Measurements from ENCODE around the gene GMIP.
A peak's percentile ranks its signal among the peaks of the same experiment; 100 is the strongest.

The GMIP gene

DNA sequence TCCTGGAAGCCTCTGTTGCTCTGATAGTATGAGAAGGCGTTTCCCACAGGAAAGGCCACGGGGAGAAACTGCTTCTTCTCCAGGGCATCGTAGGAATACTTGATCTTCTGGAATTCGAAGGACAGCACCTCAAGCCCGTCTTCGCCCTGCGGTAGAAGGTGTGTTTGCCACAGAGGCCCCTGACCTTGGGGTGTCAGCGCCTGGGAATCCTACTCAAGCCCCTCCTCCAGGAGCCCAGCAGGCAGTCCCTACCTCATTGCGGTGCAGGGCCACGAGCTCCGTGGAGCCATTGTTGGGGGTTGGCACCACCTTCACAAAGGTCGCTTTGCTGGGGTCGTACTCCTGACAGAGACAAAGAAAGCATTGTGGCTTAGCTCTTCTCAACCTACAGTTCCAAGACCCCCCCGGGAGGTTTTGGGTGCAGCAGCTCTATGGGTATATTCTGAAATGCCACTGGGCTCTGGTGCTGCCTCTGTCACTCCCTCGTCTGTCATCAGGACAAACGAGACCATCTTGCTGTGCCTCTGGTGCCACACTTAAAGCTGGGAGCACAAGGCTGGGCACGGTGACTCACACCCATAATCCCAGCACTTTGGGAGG lies 16.3 kb upstream of the GMIP start:
- ATAC-seq (no peak), DNase-seq (no peak)

DNA sequence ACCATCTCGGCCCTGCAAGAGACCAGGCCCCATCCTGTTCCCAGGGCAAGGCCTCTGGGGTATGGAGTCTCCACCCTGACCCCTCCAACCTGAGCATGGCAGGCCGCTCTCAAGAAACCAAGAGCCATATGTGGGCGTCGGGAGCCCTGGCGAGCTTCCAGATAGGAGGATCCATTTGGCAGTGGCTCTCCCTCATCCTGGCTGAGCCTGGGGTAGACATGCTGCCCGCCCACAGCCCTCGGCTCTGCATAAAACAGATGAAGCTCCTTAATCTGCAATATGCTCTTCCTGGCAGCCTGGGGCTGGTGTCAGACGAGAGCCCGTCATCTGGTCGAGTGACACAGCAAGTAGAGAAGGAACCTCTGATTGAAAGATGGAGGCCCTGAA lies 13.9 kb upstream of the GMIP start:
- no peak for ATAC-seq
- no peak for DNase-seq

DNA sequence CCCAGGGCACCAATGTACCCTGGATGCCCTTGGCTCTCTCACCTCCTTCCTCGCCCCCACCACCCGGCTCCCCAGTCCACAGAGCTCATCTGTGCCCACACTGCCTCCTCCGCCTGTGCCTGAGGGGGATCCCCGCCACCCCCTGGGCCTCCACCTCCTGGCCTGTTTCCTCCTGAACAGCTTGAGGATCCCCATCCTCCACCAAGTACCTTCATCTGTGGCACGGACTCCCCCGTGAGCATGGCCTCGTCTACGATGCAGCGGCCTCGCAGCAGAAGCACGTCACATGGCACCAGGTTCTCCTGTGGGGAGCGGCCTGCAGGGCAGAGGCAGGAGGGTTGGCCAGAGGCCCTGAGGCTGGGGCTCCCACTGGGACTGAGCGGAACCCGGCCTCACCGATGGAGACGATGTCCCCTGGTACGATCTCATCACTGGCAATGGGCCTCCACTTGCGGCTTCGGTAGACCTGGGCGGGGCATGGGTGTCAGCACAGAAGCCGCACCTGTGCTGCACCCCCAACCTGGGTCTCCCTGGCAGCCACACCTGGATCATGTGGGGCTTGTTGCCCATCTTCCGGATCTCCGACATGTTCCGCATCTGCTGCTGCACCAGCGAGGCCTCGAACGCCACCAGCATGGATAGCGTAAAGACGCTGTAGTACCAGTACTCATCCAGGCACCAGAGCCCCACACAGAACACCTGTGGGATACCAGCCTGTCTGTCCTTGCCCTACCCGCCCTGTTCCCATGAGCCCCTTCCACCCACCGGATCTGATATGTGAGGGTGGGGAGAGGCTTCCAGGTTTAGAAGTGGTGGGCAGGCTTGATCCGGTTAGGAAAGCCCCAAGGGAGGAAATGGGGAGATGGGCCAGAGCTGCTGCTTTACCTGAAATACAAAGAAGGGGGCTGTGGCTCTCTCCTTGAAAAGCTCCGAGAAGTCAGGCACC lies 13.3 kb upstream of the GMIP start:
- ATAC-seq (no peak), DNase-seq (no peak)

DNA sequence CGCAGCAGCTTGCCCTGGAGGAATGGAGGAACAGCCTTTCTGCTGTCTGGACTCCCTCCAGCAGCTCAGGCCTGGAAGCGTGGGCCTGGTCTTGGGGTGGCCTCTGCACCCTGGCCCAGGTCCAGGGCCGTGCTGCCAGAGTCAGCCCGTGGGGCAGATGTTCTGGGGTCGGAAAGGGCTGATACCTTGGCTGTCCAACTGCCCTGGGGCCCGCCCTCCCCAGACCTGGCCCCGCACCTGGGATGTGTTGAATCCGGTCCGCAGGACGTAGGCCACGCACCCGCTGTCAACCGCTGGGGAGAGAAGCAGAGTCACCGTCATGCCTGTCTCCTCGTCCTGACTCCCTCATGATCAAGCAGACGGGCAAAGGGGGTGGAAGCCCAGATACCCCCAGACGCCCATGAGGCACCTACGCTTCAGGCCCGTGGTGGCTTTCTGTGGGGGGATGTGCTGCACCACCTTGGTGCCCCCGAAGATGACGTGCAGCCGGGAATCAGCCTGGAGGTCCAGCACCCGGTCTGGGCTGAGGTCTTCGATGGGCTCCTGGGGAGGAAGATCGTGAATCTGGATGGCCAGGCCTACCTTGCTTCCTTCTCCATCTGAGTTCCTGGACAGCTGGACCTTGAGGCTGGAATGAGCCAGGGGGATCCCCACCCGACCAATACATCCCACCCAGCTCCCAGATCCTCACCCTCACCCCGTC lies 12.3 kb upstream of the GMIP start:
- ATAC-seq: no peak
- no peak for DNase-seq

DNA sequence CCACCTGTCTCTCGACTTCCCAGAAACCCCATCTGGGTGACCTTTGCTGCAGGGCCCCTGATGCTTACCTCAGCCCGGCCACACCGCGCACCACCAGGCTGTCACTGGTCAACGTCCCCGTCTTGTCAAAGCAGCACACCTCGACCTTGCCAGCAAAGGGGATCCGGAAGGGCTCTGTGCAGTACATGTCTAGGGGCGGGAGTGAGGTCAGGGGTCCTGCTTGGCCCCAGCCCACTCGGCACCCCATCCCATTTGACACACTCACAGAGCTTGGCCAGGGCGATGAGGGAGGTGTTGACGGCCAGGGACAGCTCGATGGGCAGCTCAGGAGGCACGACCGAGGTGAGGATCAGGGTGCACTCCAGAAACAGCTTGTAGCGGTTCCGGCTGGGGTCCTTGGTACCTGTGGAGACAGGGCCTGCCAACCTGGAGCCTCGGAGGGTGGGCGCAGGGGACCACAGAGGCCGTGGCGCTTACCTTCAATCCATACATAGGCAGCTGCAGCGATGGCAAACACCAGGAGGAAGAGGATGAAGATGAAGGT lies 11.7 kb upstream of the GMIP start:
- no peak for DNase-seq
- ATAC-seq: no peak

DNA sequence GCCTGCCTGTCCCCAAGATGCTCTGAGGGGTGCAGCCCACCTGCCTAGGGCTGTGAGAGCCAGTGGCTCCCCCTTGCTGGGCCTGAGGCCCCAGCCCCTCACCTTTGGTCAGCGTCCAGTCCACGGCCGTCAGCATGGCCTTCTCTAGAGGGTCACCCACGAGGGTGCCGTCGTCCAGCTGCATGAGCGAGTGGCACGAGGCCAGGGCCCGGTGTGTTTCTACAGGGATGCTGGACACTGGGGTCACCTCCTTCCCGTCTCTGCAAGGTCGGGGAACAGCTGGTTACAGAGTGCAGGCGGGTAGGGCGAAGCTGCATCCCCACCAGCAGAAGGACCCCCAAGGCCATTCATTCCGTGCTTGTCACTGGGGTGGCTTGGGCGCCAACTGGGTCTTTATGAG lies 11.0 kb upstream of the GMIP start:
- DNase-seq (no peak), ATAC-seq (no peak)

DNA sequence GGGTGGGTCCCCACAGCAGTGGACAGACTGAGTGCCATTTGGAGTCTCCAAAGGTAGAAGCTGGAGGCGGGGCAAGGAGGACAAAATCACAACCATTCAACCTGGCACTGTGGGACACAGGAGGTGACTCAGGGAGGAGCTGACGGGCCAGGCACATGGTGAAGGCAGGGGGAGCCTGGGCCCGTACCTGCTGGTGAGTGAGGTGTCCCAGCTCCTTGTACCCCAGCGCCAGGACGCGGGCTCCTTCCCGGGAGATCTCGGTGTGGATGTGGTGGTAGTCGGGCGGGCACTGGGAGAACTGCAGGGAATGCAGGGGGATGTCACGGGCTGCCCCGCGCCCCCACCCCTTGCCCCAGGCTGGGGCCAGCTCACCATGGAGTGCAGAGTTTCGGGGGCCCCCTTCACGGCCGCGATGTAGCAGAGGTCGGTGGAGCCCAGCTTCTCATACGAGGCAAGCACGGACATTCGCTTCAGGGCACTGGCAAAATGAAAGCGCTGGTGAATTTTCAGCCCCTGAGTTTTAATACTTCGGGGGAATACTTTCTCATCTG lies 10.2 kb upstream of the GMIP start:
- DNase-seq: no peak
- ATAC-seq: no peak

DNA sequence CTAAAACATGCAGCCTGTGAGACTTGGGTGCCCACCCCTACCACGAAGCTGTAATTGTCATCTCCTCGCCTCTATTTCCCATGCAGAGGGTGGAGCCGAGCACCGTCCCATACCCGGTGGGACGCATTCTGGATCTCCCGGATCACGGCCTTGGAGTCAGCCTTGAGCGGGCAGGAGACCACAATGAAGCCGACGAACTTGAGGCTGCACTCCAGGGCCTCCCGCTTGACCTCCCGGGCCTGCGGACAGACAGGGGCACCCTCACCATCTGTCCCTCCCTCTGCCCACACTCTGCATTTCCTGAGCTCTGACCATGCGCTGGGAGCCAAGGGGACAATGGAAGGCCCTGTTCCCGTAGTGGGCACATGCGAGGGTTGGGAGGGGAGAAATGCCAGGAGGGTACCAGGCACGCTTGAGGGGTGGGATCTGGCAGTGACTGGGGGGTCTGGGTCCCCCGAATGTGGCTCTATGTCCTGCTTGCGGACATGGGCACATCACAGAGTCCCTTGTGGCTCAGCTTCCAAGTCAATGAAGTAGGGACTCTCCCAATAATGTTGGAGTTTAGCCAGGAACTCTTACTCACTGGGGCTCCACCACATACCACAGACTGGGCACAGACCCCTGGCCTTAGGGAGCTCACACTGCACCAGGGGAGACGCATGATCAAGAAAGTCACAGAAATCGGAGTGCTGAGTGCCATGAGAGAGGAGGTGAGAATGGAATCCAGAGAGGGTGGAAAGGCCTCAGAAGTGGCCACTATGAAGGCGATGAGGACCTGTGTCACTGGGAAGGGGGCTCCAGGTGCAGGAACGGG lies 9.2 kb upstream of the GMIP start:
- ATAC-seq (no peak), DNase-seq (no peak)

DNA sequence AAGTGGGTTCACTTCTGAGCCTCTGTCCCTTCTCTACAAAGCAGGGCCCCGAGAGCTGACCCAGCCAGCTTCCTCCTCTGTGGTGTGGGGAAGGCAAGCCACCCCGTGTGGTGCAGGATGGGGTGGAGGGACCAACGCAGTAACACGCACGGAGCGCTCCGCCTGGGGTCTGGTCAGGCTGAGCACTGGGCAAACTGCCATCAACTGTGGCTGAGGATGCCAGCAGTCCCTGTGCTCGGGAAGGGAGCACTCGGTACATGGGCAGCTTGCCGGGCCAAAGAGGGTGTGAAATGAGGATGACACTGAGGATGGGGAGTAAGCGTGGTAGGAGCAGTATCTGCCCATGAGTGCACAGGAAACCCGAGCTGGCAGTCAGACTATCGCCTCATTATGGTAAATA lies 7.6 kb upstream of the GMIP start:
- ATAC-seq (no peak), DNase-seq (no peak)

DNA sequence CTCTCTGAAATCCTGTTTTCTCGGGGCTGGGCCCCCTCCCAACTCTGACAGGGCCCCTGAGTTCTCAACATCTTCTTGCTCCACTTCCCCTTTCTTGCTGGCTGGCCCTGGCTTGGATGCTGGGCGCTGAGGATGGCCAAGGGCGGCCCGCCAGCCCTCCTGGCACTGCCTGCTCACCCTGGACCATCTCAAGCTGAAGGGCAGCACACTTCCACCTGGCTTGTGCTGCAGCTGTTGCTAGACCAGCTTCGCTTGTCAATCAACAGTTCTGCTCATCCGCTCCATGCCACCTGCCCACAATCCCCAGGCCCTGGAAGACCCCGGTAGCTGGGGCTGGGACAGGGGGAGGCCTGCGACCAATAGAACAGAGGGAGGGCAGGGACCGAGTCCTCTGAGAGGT lies 6.9 kb upstream of the GMIP start:
- ATAC-seq (no peak), DNase-seq (no peak)

DNA sequence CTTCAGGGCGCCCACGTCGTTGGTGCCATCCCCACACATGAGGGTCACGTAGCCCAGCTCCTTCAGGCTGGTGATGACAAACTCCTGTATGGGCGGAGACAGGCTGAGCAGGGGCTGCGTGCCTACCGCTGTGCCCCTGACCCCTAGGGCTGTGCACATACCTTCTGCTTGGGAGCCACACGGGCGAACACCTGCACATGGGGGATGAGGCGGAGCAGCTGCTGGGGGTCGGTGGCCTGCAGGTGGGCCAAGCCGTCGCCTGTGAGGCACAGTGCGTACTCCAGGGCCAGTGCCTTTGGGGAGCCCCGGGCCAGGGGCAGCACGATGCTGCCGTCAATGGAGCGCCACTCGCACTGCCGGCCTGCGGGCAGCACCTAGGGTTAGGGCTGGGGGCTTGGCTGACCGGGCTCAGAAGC lies 6.1 kb upstream of the GMIP start:
- no peak for ATAC-seq

DNA sequence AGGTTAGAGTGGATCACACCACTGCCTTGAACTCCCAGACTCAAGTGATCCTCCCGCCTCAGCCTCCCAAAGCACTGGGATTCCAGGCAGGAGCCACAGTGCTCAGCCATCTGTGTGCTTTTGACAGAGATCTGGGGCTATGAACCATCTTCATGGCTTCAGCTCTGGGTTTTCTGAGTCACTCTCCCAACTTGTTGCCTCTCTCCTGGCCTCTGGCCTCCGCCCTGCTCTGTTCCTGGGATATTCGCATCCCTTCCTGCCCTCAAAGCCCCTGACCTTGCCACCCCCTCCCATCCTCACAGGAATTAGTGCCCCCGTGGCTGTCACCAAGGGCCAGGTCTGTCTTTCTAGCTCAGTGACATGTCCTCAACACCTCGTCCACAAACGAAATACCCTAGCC lies 5.7 kb upstream of the GMIP start:
- no peak for ATAC-seq
- no peak for DNase-seq

More for the DNA sequence above, 6.1 kb upstream of the GMIP start:
- DNase-seq: no peak

DNA sequence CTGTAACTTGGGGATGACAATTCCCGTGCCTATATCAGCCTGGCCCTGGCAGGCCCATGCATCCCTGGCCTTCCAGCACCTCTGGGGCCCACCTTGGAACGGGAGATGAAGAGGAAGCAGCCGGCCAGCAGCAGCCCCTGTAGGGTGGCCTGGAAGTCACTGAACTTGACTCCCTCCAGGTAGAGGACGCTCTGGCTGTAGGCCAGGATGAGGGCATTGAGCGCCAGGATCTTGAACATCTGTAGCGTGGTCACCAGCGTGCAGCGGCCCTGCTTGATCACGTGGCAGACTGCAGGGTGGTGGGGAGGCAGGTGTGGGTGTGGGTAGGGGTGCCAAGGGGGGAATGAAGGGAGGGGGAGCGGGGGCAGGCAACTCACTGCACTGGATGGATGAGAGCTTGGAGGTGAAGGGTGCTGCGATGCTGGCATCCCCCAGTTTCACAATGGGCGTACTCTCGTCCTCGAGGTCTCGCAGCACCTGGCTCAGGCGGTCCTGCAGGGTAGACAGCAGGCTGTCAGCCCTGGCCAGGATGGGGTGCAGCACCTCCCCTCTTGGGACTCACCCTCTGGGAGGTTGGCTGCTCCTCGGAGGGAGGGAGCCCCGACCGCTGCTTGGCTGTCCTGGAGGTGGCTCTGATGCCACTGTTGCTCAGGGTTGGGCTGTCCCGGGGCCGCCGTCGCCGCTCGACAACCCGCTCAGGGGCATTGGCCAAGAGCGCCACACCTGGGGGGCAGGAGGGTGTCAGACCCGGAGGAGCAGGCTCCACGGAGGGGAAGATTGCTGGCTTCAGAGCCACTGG lies 3.8 kb upstream of the GMIP start:
- DNase-seq (no peak), ATAC-seq (no peak)

DNA sequence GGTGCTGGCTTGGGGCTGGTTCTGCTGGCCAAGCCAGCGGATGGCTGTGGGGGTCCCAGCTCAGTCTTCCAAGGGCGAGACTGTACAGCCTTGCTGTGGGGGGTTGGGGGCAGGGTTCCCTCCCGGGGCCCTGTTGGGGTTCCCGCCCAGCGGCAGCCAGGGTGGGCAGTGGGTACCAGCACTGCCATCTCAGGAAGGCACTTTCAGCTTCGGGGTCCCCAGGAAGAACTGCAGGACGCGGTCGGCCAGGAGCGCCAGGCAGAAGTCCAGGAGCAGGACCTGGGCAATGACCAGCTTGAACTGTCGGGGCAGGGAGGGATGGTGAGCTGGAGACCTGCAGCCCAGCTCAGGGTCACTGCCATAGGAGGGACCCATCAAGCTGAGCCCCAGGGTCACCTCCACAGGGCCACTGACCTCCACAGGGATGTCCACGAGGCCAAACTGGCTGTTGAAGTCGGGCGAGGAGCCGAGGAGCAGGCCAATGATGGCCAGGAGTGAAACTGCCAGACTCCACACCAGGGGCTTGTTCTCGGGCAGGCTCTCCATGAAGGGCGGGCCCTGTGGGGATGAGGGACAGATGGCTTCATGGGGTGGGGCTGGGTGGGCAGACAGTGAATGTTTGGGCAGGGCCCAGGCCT lies 1.9 kb upstream of the GMIP start:
- ATAC-seq (no peak), DNase-seq (no peak)

DNA sequence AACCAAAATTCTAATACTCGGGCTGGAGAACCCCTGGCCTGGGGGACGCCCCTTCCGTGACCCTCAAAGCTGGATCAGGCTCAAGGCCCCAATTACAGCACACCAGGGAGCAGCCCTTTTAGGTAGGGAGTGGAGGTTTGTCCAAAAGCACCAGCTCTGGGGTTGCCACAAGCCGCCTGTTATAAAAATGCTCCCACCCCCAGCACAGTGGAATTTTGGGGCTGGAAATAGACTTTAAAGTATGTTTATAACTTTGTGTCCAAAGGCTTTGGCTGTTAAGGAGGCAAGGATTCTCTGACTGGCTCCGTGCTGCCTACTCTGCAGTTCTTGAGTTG lies 564 bp upstream of the GMIP start:
- ATAC-seq: no peak
- DNase-seq: no peak

DNA sequence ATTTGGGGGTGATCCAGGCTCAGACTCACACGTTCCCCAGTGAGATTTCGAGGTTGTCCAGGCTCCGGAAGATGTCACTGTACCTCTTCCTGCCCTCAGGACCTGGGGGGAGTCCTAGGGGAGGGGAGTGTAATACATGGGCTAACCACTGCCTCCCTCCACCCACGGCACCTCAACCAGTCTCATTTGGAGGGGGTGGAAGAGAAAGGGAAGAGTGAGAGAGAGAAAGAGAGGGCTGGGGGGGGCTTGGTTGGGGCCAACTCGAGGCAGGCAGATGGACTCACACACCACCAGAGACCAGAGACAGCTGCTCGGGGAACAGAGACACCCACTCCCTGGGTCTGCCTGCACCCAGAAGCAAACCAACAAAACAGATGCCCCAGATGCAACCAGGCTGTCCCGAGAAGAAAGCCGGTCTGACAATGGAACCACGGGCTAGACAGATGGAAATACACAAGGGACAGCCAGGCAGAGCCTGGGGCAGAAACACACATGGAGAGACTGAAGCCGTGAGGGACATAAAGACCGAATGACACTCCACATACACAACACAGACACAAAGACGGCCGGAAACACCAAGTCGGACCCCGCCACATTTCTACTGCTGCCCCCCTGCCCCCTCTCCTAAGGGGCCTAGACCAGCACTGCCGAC lies 825 bp downstream of the GMIP start:
- peak; percentile 68 for ATAC-seq

DNA sequence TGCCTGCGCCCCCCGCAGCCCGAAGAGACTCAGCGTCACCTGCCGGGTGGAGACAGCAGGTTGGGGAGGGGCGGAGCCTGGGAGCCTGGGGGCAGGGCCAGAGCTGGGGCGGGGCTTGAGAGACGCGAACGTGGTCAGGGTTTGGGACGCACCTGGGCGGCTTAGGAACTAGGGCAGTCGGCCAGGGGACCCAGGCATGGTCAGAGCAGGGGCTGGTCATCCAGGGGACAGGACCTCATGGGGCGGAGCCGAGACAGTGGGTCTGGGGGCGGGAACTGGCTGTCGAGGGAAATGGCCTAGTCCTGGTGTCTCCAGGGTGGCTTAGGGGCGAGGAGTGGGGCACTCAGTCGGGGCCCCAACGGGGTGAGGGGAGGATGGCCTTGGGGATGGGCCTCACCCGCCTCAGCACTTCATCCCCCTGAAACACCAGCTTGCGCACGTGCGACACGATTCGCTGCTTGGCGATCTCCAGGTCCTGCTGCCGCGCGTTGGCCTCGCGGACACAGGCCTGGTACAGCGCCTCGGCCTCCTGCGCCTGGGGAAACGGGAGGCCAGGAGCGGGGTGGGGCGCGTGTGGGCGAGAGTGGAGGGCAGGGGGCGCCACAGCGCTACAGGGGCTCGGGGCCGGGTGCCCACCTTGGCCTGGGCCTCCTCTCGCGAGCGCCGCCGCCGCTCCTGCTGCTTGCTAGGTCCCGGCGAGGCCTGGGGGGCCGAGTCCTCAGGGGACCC lies 5.8 kb downstream of the GMIP start:
- ATAC-seq (no peak), DNase-seq (no peak)

More for the DNA sequence above, 825 bp downstream of the GMIP start:
- peak; percentile 67 for DNase-seq

DNA sequence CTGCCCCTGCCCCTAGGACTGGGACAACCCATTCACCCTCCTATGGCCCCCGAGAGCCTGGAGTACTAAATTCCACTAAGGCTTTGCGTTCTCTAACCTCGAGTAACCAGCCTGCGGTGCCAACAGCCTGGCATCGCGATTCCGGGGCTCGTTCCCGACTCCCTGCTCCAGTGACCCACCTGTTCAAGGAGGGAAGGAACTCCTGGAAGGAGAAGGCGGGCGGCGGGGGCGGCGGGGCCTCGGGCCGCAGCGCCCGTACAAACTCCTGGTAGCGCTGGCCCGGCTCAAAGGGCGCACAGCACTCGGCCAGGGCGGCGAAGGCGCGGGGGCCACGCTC lies 6.3 kb downstream of the GMIP start:
- no peak for ATAC-seq
- DNase-seq: no peak

DNA sequence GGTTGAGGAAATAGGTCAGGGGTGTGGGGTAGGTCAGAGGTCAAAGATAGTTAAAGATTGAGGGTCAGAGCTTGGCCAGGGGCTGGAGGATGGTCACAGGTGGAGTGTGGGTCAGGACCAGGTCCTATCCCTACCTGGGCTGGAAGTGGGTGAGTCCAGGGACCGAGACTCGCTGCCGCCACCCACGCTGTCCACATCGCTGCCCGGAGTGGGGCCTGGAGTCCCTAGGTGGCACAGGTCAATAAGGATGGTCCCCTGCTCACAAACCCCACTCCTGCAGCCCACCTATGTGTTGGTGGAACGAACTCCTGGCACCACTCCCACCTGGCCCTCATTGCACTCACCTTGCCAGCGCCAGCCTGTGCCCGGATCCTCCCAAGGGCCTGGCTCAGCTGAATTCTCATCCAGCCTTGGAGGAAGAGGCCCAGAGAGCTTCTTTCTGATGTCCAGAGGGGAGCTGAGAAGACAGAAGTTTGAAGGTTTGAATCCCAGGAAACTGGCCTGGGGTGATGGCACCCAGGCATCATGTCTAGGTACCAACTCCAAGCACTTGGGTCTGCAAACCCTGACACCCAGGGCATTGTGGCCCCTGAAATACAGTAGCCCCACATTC lies 6.8 kb downstream of the GMIP start:
- DNase-seq: no peak
- ATAC-seq: no peak
